H1 (cell line): Measurements from ENCODE around the gene IFT25. TPM values are rescaled to one million over a fixed set of nuclear protein-coding genes. Genes with fewer than 3 reads are reported as not detected.

Experiments
- CTCF ChIA-PET: fragments of 300-600 bp; sonication (Branson Sonifier 250); formaldehyde crosslinking; loops from one replicate; lab custom pipeline; 2021; ENCODE audit not compliant: partially characterized antibody; lab: Charles Lee
- POLR2A ChIA-PET: fragments of 300-600 bp; sonication (Branson Sonifier 250); formaldehyde crosslinking; loops from one replicate; lab custom pipeline; 2021; ENCODE audit warnings: inconsistent platforms; ENCODE audit not compliant: partially characterized antibody; lab: Charles Lee
- DNase-seq, 2 experiments: peaks; one replicate each; pipeline versions ENCODE4 v3.0.0 to v3.0.0-alpha.2; 2010 to 2022; ENCODE audit warnings: low spot score in 2 of 2, low read depth in 1 of 2, mixed read lengths in 1 of 2
- FAIRE-seq: peaks from 2 replicates; lab custom pipeline; 2011; peaks lifted over from hg19 to GRCh38; lab: Jason Lieb, UNC
- H2AFZ ChIP-seq: 2 replicates; pipeline ENCODE4 v1.8.1; 2012; ENCODE audit warnings: low read length, inconsistent platforms
- H2AK5ac ChIP-seq: 2 replicates; pipeline ENCODE4 v1.6.1; 2013; ENCODE audit warnings: low read depth, low read length
- H2BK120ac ChIP-seq: replicated peaks from 2 replicates; pipeline ENCODE3; 2013; ENCODE audit warnings: low read depth, low read length, inconsistent platforms
- H2BK12ac ChIP-seq: 2 replicates; pipeline ENCODE4 v1.6.1; 2013; ENCODE audit warnings: low read depth, low read length
- H2BK15ac ChIP-seq: 2 replicates; pipeline ENCODE4 v1.6.1; 2013; ENCODE audit warnings: low read length
- H2BK20ac ChIP-seq: 2 replicates; pipeline ENCODE4 v1.6.1; 2013; ENCODE audit warnings: low read length
- H2BK5ac ChIP-seq: 2 replicates; pipeline ENCODE4 v1.6.1; 2013; ENCODE audit warnings: low read depth, low read length
- H3K14ac ChIP-seq: 2 replicates; pipeline ENCODE4 v1.6.1; 2013; ENCODE audit warnings: inconsistent platforms; ENCODE audit not compliant: insufficient read length
- H3K18ac ChIP-seq: 2 replicates; pipeline ENCODE4 v1.6.1; 2013; ENCODE audit warnings: low read length; ENCODE audit errors: extremely low read depth
- H3K23ac ChIP-seq: 2 replicates; pipeline ENCODE4 v1.6.1; 2013; ENCODE audit warnings: inconsistent platforms; ENCODE audit not compliant: insufficient read length
- H3K23me2 ChIP-seq: 2 replicates; pipeline ENCODE4 v1.6.1; 2013; ENCODE audit warnings: low read depth, low read length
- H3K27ac ChIP-seq: 2 replicates; pipeline ENCODE4 v1.6.1; 2011; ENCODE audit warnings: low read depth, low read length, inconsistent platforms
- H3K27me3 ChIP-seq, 4 experiments: replicated peaks in 1 of 4; 1 replicate in 1 of 4; 2 replicates in 3 of 4; pipeline versions ENCODE4 v1.6.1 to v1.8.1; 2011 to 2013; ENCODE audit warnings: low read length in 3 of 4, mild to moderate bottlenecking in 3 of 4, inconsistent platforms in 2 of 4, mixed read lengths in 2 of 4, moderate library complexity in 1 of 4; ENCODE audit not compliant: control insufficient read depth in 3 of 4, insufficient read depth in 3 of 4; ENCODE audit errors: extremely low read depth in 1 of 4
- H3K36me3 ChIP-seq, 4 experiments: 2 replicates each; pipeline versions ENCODE4 v1.6.1 to v1.8.1; 2011 to 2013; ENCODE audit warnings: mild to moderate bottlenecking in 4 of 4, low read length in 3 of 4, moderate library complexity in 2 of 4, control low read depth in 1 of 4, inconsistent platforms in 1 of 4; ENCODE audit not compliant: insufficient read depth in 4 of 4, control insufficient read depth in 2 of 4
- H3K4ac ChIP-seq: replicated peaks from 2 replicates; pipeline ENCODE3; 2013; ENCODE audit warnings: low read length, low read depth, mixed read lengths, inconsistent platforms; ENCODE audit not compliant: insufficient read length
- H3K4me1 ChIP-seq, 4 experiments: replicated peaks in 1 of 4; 1 replicate in 1 of 4; 2 replicates in 3 of 4; pipeline versions ENCODE4 v1.6.1 to v1.8.1; 2011 to 2013; ENCODE audit warnings: low read length in 3 of 4, inconsistent platforms in 2 of 4, mixed read lengths in 1 of 4; ENCODE audit not compliant: insufficient read depth in 4 of 4, control insufficient read depth in 3 of 4
- H3K4me2 ChIP-seq, 2 experiments: 2 replicates each; pipeline versions ENCODE4 v1.6.1 to v1.8.1; 2011 to 2013; ENCODE audit warnings: low read depth in 2 of 2, low read length in 2 of 2, control low read depth in 1 of 2, inconsistent platforms in 1 of 2, mild to moderate bottlenecking in 1 of 2; ENCODE audit not compliant: insufficient read depth in 1 of 2
- H3K4me3 ChIP-seq, 4 experiments: fragments of 200-600, 300-600 bp in 1 of 4; sonication (generic), shearing (Covaris generic), sonication (Bioruptor Twin) in 1 of 4; 2 replicates each; pipeline versions ENCODE4 v1.5.1 to v1.8.1; 2011 to 2016; ENCODE audit warnings: low read length in 4 of 4, low read depth in 3 of 4, control low read depth in 2 of 4, inconsistent platforms in 2 of 4, mild to moderate bottlenecking in 2 of 4, mixed read lengths in 1 of 4, moderate library complexity in 1 of 4; ENCODE audit not compliant: insufficient read depth in 2 of 4; ENCODE audit errors: extremely low read depth in 1 of 4
- H3K56ac ChIP-seq: replicated peaks from 2 replicates; pipeline ENCODE3; 2013; ENCODE audit warnings: low read depth, mild to moderate bottlenecking, mixed read lengths, low read length, inconsistent platforms; ENCODE audit not compliant: insufficient read length
- H3K79me1 ChIP-seq: 2 replicates; pipeline ENCODE4 v1.6.1; 2013; ENCODE audit warnings: low read depth, low read length, control low read depth
- H3K79me2 ChIP-seq, 2 experiments: 2 replicates each; pipeline versions ENCODE4 v1.6.1 to v1.8.1; 2012 to 2013; ENCODE audit warnings: low read length in 2 of 2, mild to moderate bottlenecking in 2 of 2, inconsistent platforms in 1 of 2; ENCODE audit not compliant: insufficient read depth in 2 of 2, control insufficient read depth in 1 of 2
- H3K9ac ChIP-seq, 4 experiments: replicated peaks in 1 of 4; 1 replicate in 1 of 4; 2 replicates in 3 of 4; pipeline versions ENCODE4 v1.6.1 to v1.8.1; 2011 to 2013; ENCODE audit warnings: low read depth in 3 of 4, low read length in 3 of 4, control low read depth in 2 of 4, mild to moderate bottlenecking in 2 of 4, moderate library complexity in 2 of 4, inconsistent platforms in 1 of 4; ENCODE audit errors: extremely low read depth in 1 of 4
- H3K9me3 ChIP-seq, 2 experiments: 2 replicates each; pipeline versions ENCODE4 v1.6.1 to v1.8.1; 2012 to 2013; ENCODE audit warnings: mild to moderate bottlenecking in 2 of 2, moderate library complexity in 2 of 2, control low read depth in 1 of 2, inconsistent platforms in 1 of 2, low read depth in 1 of 2, low read length in 1 of 2, mixed read lengths in 1 of 2; ENCODE audit not compliant: insufficient read depth in 2 of 2
- H4K20me1 ChIP-seq, 2 experiments: replicated peaks in 1 of 2; 2 replicates each; pipeline versions ENCODE3 to v1.8.1; 2011 to 2013; ENCODE audit warnings: inconsistent platforms in 2 of 2, low read length in 2 of 2, mild to moderate bottlenecking in 1 of 2; ENCODE audit not compliant: insufficient read depth in 2 of 2, control insufficient read depth in 1 of 2
- H4K5ac ChIP-seq: 2 replicates; pipeline ENCODE4 v1.6.1; 2013; ENCODE audit warnings: low read length, low read depth, mixed read lengths, inconsistent platforms; ENCODE audit not compliant: insufficient read length
- H4K8ac ChIP-seq: 2 replicates; pipeline ENCODE4 v1.8.0; 2013; ENCODE audit warnings: mild to moderate bottlenecking, moderate library complexity, low read length, inconsistent platforms; ENCODE audit not compliant: insufficient read depth; ENCODE audit errors: extremely low read depth
- H4K91ac ChIP-seq: replicated peaks from 2 replicates; pipeline ENCODE3; 2013; ENCODE audit warnings: low read length, mixed read lengths, inconsistent platforms; ENCODE audit not compliant: insufficient read length
- CEBPB ChIP-seq: IDR thresholded peaks from 2 replicates; pipeline ENCODE4 v1.6.1; 2012; ENCODE audit warnings: low read depth, low read length
- WGBS, 2 experiments: shearing (Covaris generic) in 1 of 2; methylation state at CpG; one replicate each; pipeline versions ENCODE4 v1.1.6 to v1.1.7; 2013 to 2015; ENCODE audit warnings: low lambda C conversion rate in 2 of 2, mixed read lengths in 2 of 2, inconsistent platforms in 1 of 2, low coverage in 1 of 2, missing lambda C conversion rate in 1 of 2; ENCODE audit not compliant: insufficient replicate concordance in 2 of 2, insufficient coverage in 1 of 2, insufficient read length in 1 of 2; ENCODE audit errors: extremely low coverage in 1 of 2, missing lambda C conversion rate in 1 of 2; 5-methylcytosine and 5-hydroxymethylcytosine counted together
- polyA plus RNA-seq, 7 experiments: library from polyadenylated mRNA; depleted of rRNA in 3 of 7; stranded (reverse) in 5 of 7; unstranded in 2 of 7; fragments of >200 nt in 5 of 7; fragments of 200-250 nt in 2 of 7; gene quantifications; 1 replicate in 5 of 7; 2 replicates in 1 of 7; 4 replicates in 1 of 7; pipeline versions ENCODE4 v1.2.1 to v1.2.3, GENCODE V29; 2011 to 2013; ENCODE audit warnings: missing spikeins in 2 of 7, mixed read lengths in 2 of 7
- total RNA-seq: library from RNA; stranded (reverse); fragmentation: NEBNext Ultra II Directional; extraction: Animal tissue kit (Norgen Biotek cat#: 25700); gene quantifications from 2 replicates; pipeline ENCODE4 v1.2.1, GENCODE V29; 2021

IFT25 gene
- total and polyA plus RNA-seq, 2 of the 8 experiments (the other 6 are each of a cell fraction or from before 2014, with no cell fraction given), result 15.0 to 36.3 TPM

GRCh38 chr1:53986458-53986857, 41.0 kb upstream of the IFT25 start:
- H3K27ac ChIP-seq, result no peak overlapping the region
- no peak overlapping the region for H2BK12ac ChIP-seq
- H3K9me3 ChIP-seq, result no peaks in the 10 kb centered on the region; a peak in 1 of 4 replicates
- H3K4ac ChIP-seq, result no peak overlapping the region
- no peaks in the 10 kb centered on the region for H3K79me2 ChIP-seq
- no peak overlapping the region for H4K8ac ChIP-seq
- H4K5ac ChIP-seq, result no peak overlapping the region
- ChIA-PET CTCF (no interaction called here), POLR2A (no interaction called here)
- H4K20me1 ChIP-seq, result no peaks in the 10 kb centered on the region
- no peaks in the 10 kb centered on the region for H3K79me1 ChIP-seq
- no peak overlapping the region for H3K4me3 ChIP-seq
- H4K91ac ChIP-seq, result no peak overlapping the region
- no peak overlapping the region for H2BK15ac ChIP-seq
- no peak overlapping the region for H2BK5ac ChIP-seq
- peaks cover 0 to 5% (median 0%) of the 10 kb centered on the region in 4 experiments; a peak in 1 of 7 replicates for H3K4me1 ChIP-seq
- H3K56ac ChIP-seq, result no peak overlapping the region
- H3K36me3 ChIP-seq, result no peaks in the 10 kb centered on the region
- no peak overlapping the region for H3K14ac ChIP-seq
- H3K4me2 ChIP-seq, result no peak overlapping the region
- H3K9ac ChIP-seq, result no peak overlapping the region
- H2AK5ac ChIP-seq, result no peak overlapping the region
- no peak for DNase-seq
- WGBS, 2 experiments, result 100% methylated on average over 3 of the region's 3 CpGs; no CpG with 5 or more reads in 1 of the 2 experiments
- no peak overlapping the region for H3K18ac ChIP-seq
- H2AFZ ChIP-seq, result no peak overlapping the region
- no peak overlapping the region for H2BK120ac ChIP-seq
- H3K23me2 ChIP-seq, result peaks cover 2% of the 10 kb centered on the region; the same call in 1 of the 2 replicates
- no peak overlapping the region for H3K23ac ChIP-seq
- H3K27me3 ChIP-seq, result peaks cover 0 to under 1% (median 0%) of the 10 kb centered on the region in 4 experiments; a peak in 1 of 7 replicates
- no peak for TF ChIP-seq CEBPB
- FAIRE-seq, result no peak
- no peak overlapping the region for H2BK20ac ChIP-seq
